BLaER1 (cell line): ENCODE results near the gene FEZF1.
"Not testable (repeated sequence)": the region's sequence is repeated elsewhere in the genome, so short reads cannot be mapped to it uniquely, and the experiment has no call there.

Experiments used
- H3K27ac ChIP-seq: shearing (Covaris generic); formaldehyde crosslinking; 2 replicates; pipeline ENCODE4 v1.8.1; 2022
- H3K27me3 ChIP-seq: shearing (Covaris generic); formaldehyde crosslinking; 2 replicates; pipeline ENCODE4 v1.8.1; 2022
- H3K36me3 ChIP-seq: shearing (Covaris generic); formaldehyde crosslinking; 2 replicates; pipeline ENCODE4 v1.8.1; 2022
- H3K4me1 ChIP-seq: shearing (Covaris generic); formaldehyde crosslinking; 2 replicates; pipeline ENCODE4 v1.8.1; 2022
- H3K4me2 ChIP-seq: shearing (Covaris generic); formaldehyde crosslinking; 2 replicates; pipeline ENCODE4 v1.8.1; 2022
- H3K4me3 ChIP-seq: shearing (Covaris generic); formaldehyde crosslinking; 2 replicates; pipeline ENCODE4 v1.8.1; 2022
- H3K9ac ChIP-seq: shearing (Covaris generic); formaldehyde crosslinking; 2 replicates; pipeline ENCODE4 v1.8.1; 2022
- H3K9me3 ChIP-seq: shearing (Covaris generic); formaldehyde crosslinking; 2 replicates; pipeline ENCODE4 v1.8.1; 2022
- H4K20me1 ChIP-seq: shearing (Covaris generic); formaldehyde crosslinking; 2 replicates; pipeline ENCODE4 v1.8.1; 2022
- Cebpa-rat ChIP-seq: shearing (Covaris generic); IDR thresholded peaks from 2 replicates; pipeline ENCODE4 v1.8.1; 2022

The FEZF1 gene

DNA sequence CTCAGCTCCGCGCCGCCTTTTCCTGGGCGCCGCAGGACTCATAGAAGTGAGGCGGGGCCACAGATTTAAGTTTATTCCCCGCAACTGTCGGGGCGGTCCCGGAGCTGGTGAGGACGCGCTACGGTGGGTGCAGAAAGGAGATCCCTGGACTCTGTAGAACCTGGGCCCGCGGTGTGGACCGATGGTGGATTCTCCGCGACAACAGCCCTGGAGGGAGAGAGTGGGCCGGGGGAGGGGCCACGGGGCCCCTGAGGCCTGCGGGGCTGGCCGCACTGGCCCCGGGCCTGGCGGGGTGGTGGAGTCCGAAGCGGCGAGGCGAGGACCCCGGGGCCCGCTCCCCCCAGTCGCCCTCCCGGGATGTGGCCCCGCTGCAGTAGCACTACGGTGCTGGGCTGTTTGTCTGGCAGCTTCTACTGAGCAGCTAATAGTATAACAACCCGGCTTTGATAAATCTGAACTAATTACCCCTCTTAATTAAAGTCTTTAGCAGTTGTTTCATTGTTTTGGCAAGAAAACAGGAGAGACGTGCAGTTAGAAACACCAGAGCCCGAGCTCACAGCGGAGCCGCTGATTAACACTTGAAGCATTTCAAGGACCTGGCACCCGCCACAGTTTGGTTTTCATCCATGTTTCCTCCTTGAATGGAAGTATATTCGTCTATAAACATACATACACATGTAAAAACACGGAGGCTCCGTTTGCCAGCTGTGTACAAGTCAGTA, 4.2 kb downstream of the FEZF1 start:
- no peak overlapping the region for H3K4me3 ChIP-seq
- no peaks in the 10 kb centered on the region for H3K4me1 ChIP-seq
- peaks cover 49% of the 10 kb centered on the region for H3K9me3 ChIP-seq
- no peaks in the 10 kb centered on the region for H4K20me1 ChIP-seq
- H3K27me3 ChIP-seq = no peaks in the 10 kb centered on the region
- no peak overlapping the region for H3K27ac ChIP-seq
- H3K9ac ChIP-seq = no peak overlapping the region
- H3K4me2 ChIP-seq = no peak overlapping the region
- no peaks in the 10 kb centered on the region for H3K36me3 ChIP-seq
- TF ChIP-seq Cebpa-rat = no peak

DNA sequence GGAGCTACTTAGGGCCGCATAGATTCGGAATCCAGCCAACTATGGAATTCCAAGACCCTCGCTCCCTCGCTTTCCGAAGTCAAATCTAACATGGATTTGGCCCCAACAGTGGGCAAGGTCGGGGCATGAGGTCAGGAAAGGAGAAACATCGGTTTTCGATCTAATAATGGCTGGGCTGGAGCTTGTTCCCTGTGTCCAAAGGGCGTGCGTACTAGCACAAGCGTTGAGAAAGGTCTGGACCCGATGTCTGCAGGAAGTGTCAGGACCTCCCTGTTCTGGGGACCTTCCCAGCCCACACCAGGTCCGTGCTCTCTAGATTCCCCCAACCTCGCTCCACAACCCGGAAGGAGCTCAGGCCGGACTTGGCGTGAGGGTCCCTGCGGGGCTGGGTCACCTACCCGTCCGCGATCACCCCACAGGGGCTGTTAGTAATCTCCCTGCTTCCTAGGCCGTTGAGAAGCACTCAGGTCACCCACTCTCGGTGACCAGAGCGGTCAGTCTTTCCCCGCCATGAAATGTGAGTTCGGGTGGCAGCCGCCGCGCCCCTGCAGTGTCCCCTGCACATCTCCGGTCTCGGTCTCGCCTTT, 4.8 kb downstream of the FEZF1 start:
- H4K20me1 ChIP-seq = no peaks in the 10 kb centered on the region
- no peak overlapping the region for H3K9ac ChIP-seq
- H3K36me3 ChIP-seq = no peaks in the 10 kb centered on the region
- H3K4me1 ChIP-seq = no peaks in the 10 kb centered on the region
- H3K9me3 ChIP-seq = peaks cover 42% of the 10 kb centered on the region
- H3K27ac ChIP-seq = no peak overlapping the region
- H3K27me3 ChIP-seq = no peaks in the 10 kb centered on the region
- TF ChIP-seq Cebpa-rat = no peak
- no peak overlapping the region for H3K4me2 ChIP-seq
- H3K4me3 ChIP-seq = no peak overlapping the region

DNA sequence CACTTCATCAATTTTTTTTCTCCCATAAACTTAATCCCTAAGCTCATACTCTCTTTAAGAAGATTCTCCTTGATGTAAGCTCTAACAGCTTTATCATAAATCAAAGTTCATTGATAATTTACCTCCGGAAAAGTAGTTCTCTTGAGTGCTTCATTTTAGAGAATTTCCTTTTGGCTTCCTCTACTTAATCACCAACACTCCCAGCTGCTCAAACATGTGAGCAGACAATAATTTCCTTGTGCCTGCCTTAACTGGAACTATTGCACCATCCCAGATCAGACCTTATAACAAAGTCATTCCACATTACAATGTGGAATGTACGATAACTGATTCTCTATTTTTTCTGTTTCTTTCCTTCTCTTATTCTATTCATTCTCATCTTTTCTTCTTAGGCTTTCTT, 5.9 kb downstream of the FEZF1 start:
- Histone ChIP-seq H3K9me3 (peaks cover 31% of the 10 kb centered on the region), H3K27me3 (no peaks in the 10 kb centered on the region), H4K20me1 (no peaks in the 10 kb centered on the region), H3K27ac (no peak overlapping the region), H3K4me2 (no peak overlapping the region), H3K4me3 (no peak overlapping the region), H3K9ac (no peak overlapping the region), H3K36me3 (no peaks in the 10 kb centered on the region), H3K4me1 (no peaks in the 10 kb centered on the region)
- TF ChIP-seq Cebpa-rat = no peak

DNA sequence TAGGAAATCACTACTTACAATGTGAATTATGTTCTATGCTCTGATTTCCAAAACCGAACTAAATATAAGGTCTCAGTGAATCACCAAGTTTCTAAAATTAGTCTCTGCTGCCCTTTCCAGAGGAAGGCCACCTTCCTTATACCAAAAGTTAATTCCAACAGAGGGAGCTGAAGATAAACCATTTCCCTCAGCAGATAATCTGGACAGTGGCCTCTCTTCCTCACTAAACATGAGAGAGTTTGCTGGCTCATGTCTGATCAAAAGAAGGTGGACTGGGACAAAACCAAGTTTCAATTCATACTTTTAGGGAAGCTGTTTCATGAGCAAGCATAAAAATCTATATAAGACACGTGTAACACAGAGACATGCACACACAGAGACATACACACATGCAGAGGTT, 6.4 kb downstream of the FEZF1 start:
- Histone ChIP-seq H3K27ac (no peak overlapping the region), H4K20me1 (no peaks in the 10 kb centered on the region), H3K27me3 (no peaks in the 10 kb centered on the region), H3K4me1 (no peaks in the 10 kb centered on the region), H3K36me3 (no peaks in the 10 kb centered on the region), H3K9me3 (peaks cover 29% of the 10 kb centered on the region), H3K4me2 (no peak overlapping the region), H3K9ac (no peak overlapping the region), H3K4me3 (no peak overlapping the region)
- no peak for TF ChIP-seq Cebpa-rat

DNA sequence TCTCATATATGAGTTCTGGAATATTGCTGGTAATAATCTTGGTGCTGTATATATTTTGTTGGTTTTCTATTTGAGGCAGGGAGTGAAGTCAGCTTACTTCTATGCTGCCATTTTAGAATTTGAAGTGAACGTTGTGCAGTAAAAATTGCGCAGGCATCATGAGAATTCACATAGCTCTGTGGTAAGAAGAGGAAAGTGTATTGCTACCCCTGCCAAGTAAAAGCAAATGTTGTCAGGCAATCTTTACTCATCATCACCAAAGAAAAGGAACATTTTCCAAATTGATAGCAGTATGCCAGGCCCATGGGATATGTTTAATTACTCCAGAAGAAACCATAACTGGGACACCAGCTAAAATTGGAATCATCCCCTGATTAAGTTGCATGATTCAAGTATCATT, 13.4 kb downstream of the FEZF1 start:
- H3K4me2 ChIP-seq = no peak overlapping the region
- no peaks in the 10 kb centered on the region for H3K36me3 ChIP-seq
- H3K27ac ChIP-seq = no peak overlapping the region
- H3K9me3 ChIP-seq = no peaks in the 10 kb centered on the region; the same call in 1 of the 2 replicates
- H3K4me1 ChIP-seq = no peaks in the 10 kb centered on the region
- no peaks in the 10 kb centered on the region for H4K20me1 ChIP-seq
- H3K27me3 ChIP-seq = no peaks in the 10 kb centered on the region
- no peak overlapping the region for H3K4me3 ChIP-seq
- H3K9ac ChIP-seq = no peak overlapping the region
- TF ChIP-seq Cebpa-rat = no peak

DNA sequence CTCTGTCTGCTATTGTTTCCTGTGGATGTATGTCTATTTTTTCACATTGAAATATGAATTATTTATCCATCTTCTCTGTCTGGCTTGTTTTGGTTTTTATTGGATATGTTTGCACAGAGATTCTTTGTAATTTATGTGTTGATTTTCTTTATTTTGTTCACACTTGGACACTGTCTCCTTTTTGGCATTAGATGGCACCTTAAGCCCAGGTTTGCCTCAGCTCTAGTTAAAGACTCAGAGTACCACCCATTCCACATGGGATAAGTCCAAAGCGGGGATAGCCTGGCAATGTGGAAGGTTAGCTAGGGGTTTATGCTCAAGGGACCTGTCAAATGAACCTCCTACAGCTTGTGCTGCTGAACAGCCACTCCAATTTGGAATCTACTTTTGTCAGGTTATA, 14.1 kb downstream of the FEZF1 start:
- Histone ChIP-seq H3K36me3 (no peaks in the 10 kb centered on the region), H3K4me3 (no peak overlapping the region), H3K4me2 (no peak overlapping the region), H4K20me1 (no peaks in the 10 kb centered on the region), H3K4me1 (no peaks in the 10 kb centered on the region), H3K9ac (no peak overlapping the region), H3K9me3 (no peaks in the 10 kb centered on the region; the same call in 1 of the 2 replicates), H3K27ac (no peak overlapping the region), H3K27me3 (no peaks in the 10 kb centered on the region)
- no peak for TF ChIP-seq Cebpa-rat

DNA sequence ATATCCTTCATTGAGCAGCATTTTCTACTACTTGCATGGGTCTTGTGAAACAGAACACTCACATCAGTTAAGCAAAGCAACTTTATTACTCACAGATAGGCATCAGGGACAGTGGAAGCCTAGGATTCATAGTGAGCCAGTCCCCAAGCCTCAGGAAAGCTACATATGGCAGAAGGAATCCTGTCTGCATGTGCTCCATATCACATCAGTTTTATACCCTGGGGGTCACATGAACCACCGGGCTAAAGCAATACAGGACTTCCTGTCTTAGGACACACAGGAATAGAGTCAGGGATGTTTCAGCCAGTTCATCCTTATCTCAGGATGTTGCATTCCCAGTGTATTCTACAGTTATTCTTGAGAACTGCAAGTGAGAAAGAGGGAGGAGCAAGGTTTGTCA, 15.1 kb downstream of the FEZF1 start:
- H3K4me2 ChIP-seq = no peak overlapping the region
- H3K4me3 ChIP-seq = no peak overlapping the region
- no peaks in the 10 kb centered on the region for H3K4me1 ChIP-seq
- no peaks in the 10 kb centered on the region for H3K27me3 ChIP-seq
- no peak overlapping the region for H3K27ac ChIP-seq
- no peaks in the 10 kb centered on the region for H3K36me3 ChIP-seq
- H4K20me1 ChIP-seq = no peaks in the 10 kb centered on the region
- no peak for TF ChIP-seq Cebpa-rat
- H3K9me3 ChIP-seq = no peaks in the 10 kb centered on the region; the same call in 1 of the 2 replicates
- H3K9ac ChIP-seq = no peak overlapping the region

DNA sequence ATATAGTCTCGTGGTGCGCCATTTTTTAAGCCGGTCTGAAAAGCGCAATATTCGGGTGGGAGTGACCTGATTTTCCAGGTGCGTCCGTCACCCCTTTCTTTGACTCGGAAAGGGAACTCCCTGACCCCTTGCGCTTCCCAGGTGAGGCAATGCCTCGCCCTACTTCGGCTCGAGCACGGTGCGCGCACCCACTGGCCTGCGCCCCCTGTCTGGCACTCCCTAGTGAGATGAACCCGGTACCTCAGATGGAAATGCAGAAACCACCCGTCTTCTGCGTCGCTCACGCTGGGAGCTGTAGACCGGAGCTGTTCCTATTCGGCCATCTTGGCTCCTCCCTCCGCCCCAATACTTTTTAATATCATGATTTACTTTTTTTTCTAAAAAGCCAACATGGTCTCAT, 19.9 kb downstream of the FEZF1 start:
- not testable (repeated sequence) for H3K9ac ChIP-seq, H3K4me2 ChIP-seq, H3K4me3 ChIP-seq, H3K27ac ChIP-seq, H3K4me1 ChIP-seq, H4K20me1 ChIP-seq, H3K27me3 ChIP-seq, H3K36me3 ChIP-seq, H3K9me3 ChIP-seq

DNA sequence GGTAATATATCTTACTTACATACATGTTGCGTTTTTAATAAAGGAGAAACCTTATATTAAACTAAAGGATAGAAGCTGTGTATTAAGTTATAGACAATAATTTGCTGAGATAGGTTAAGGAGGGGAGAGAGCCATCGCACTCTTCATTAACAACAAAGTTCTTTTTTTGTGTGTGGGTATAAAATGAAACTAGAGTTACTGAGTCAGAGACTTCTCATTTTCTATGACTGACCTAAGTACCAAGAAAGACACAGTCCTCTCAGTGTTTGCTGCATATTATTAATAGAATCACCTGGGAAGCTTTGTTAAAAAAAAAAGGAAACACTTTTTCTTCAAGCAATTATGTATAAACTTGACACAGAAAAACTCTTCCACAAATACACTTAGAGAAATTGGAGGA, 31.4 kb downstream of the FEZF1 start:
- Histone ChIP-seq H3K9me3 (no peaks in the 10 kb centered on the region), H3K36me3 (no peaks in the 10 kb centered on the region), H3K27me3 (no peaks in the 10 kb centered on the region), H4K20me1 (no peaks in the 10 kb centered on the region), H3K4me1 (no peaks in the 10 kb centered on the region), H3K27ac (no peak overlapping the region), H3K9ac (no peak overlapping the region), H3K4me2 (no peak overlapping the region), H3K4me3 (no peak overlapping the region)
- no peak for TF ChIP-seq Cebpa-rat

DNA sequence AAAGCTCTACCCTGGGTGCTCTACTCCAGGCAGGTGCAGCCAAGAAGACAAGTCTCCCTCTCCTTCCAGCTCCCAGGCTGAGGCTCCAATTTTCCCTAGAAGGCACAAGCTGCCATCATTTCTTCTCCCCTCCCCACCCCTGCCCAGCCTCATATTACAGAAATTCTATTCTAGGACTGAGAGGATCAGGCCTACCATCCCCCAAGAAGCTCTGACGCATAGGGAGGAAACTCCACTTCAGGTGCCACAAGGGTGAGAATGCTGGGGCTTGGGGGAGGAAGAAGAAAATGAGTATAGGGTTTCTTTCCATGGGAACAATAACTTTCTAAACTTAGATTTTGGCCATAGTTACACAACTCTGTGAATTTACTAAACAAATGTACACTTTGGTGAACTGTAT, 35.3 kb downstream of the FEZF1 start:
- no peaks in the 10 kb centered on the region for H3K9me3 ChIP-seq
- no peaks in the 10 kb centered on the region for H3K4me1 ChIP-seq
- no peaks in the 10 kb centered on the region for H3K27me3 ChIP-seq
- H3K36me3 ChIP-seq = no peaks in the 10 kb centered on the region
- no peaks in the 10 kb centered on the region for H4K20me1 ChIP-seq
- no peak overlapping the region for H3K9ac ChIP-seq
- no peak for TF ChIP-seq Cebpa-rat
- H3K4me3 ChIP-seq = no peak overlapping the region
- no peak overlapping the region for H3K27ac ChIP-seq
- H3K4me2 ChIP-seq = no peak overlapping the region

DNA sequence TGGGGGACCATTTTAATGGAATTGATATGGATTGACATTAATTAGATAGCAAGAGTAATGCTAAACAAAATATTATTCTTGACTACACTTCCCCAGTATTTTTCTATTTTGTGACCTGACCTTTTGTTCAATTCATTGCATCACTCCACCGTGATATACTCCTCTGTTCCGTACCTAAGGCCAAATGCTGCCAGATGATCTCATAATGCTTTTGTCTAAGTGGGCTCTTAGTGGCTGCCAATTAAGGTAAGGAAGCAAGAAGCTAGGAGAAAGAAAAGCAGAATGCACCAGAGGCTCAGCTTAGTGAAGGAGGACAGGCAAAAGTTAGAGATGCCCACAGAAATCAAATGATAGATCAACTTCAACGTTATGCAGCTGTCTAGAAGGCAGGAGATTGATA, 36.4 kb downstream of the FEZF1 start:
- no peaks in the 10 kb centered on the region for H3K9me3 ChIP-seq
- H3K9ac ChIP-seq = no peak overlapping the region
- no peaks in the 10 kb centered on the region for H3K27me3 ChIP-seq
- H3K36me3 ChIP-seq = no peaks in the 10 kb centered on the region
- TF ChIP-seq Cebpa-rat = no peak
- H3K4me3 ChIP-seq = no peak overlapping the region
- no peak overlapping the region for H3K4me2 ChIP-seq
- H3K27ac ChIP-seq = no peak overlapping the region
- H3K4me1 ChIP-seq = no peaks in the 10 kb centered on the region
- no peaks in the 10 kb centered on the region for H4K20me1 ChIP-seq
